Activated CD4-positive, alpha-beta T cell treated with anti-CD3 and anti-CD28 coated beads for 48 hours (primary cell): Measurements from ENCODE around the gene LY86.

ENCODE experiments used
- DNase-seq: peaks from one replicate; pipeline ENCODE4 v3.0.0-alpha.2; 2020

The LY86 gene

GRCh38 chr6:6623553-6623952 is 35.0 kb downstream of the LY86 start:
- DNase-seq: no peak

DNA sequence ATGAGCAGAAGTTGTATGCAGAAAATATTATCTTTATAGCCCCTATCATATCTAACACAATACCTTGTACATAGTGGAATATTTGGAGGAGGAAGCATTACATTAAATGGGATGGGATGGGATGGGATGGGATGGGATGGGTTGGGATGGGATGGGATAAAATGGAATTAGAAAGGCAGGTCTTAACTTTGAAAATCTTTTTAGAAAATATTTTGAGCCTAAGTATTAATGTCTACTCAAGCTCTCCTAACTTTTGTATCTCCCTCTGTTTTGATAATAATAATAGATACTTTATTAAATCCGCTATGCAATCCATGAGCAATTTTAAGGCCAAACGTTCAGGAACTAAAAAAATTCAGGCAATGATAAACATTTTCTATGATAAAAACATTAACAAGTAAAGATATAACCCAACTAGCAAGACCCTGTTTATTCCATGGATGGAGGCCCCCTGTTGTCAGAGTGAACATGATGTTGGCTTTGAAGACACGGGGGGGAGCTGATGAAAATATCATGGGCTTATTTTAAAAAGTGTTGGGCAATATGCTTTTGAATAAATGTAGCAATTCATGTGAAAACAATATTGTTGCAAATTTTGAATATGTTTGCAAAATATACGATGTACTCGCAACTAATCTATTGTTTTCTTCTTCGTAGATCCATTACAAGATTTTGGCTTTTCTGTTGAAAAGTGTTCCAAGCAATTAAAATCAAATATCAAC is 35.9 kb downstream of the LY86 start:
- DNase-seq: no peak

GRCh38 chr6:6626187-6626586 is 37.7 kb downstream of the LY86 start:
- no peak for DNase-seq

DNA sequence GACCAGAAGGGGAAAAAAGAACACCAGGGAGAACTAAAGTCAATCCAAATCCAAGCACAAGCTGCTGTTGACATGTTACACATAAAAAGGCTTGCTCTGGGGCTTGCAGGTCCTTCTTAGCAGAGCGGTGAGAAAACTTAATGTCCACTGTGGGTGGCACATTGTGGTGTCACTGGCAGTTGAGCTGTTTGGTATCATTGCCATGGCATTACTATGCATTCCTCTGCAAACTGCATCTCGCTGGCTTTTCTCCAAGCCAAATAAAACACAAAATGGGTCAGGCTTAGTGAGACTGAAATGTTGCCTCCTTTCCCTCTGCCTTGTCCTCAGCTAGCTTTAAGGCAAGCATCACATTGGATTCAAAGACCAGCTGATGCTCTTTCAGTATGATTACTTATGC is 40.9 kb downstream of the LY86 start:
- no peak for DNase-seq

- no peak for DNase-seq
Measured at GRCh38 chr6:6631053-6631452, 42.5 kb downstream of the LY86 start.

DNA sequence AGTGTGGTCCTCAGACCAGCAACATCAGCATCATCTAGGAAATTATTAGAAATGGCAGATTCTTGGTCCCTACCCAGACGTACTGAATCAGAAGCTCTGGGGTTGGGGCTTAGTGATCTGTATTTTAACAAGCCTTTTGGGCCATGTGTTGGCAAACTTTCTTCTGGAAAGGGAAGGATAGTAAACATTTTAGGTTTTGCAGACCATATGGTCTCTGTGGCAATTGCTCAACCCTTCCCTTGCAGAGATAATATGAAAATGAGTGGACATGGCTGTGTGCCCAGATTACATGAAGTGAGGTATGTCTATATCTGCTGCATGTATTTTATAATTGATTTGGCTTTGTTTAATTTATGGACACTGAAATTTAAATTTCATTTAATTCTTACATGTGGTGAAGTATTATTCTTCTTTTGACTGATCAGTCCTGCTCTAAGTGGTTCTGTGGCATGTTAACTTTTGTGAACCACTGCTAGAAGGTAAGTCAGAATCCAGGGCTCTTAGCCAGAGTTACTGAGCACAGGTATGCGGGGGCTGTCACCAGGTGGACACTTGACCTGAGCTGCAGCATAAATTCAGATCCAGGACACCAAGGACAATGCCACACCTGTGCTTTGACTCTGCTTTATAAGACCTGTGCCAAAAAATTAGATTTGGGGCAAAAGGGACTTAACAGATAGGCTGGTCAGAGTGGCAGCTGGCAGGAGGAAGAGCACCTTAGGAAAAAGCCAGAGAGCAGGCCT is 43.2 kb downstream of the LY86 start:
- no peak for DNase-seq

DNA sequence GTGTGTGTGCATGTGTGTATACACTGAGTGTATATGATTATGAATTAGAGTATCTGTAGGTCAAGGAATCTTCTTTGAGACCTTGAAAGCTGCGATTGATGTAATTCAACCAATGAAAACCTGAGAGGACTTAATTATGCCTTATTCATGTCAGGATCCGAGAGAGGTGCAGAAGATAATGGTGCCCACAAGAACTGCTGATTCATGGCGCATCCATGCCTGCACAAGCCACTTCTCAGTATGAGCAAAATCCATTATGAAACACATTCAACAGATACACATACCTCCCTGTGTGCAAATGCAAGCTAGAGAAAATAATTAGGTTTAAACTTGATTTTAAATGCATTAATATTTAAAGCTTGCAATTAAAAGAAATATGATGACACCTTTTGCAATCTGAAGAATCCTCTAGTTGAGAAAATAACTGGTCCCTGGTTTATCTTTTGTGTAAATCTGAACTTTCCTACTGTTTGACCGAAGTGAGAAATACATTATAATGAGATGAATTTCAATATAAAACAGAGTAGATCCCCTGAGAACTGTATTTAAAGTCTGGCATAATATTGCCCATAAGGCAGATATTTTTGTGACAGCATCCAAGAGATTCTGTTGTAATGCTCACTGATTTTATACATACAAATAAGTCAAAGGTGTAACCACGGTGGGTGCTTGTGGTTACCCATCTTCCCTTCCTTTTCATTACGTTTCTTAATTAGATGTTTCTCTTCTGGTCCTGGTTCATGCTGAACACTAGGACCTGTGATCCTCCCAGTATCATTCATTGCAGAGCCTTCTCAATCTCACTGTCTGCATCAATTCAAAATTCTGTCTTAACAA is 45.6 kb downstream of the LY86 start:
- DNase-seq: no peak

GRCh38 chr6:6634735-6635075 is 46.2 kb downstream of the LY86 start:
- DNase-seq: no peak

DNA sequence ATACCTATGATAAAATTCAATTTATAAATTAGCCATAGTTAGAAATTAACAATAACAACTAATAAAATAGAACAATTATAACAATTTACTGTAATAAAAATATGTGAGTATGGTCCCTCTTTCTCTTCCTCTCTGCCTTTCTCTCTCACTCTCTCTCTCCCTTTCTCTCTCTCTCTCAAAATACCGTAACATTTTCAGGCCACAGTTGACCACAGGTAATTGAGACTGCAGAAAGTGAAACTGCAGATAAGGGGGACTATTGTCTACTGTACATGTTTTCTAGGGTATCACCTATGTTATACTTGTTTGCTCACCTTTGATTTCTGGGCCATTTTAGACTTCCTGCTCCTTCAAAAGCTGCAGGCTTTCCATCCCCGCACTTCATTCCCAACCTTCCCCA is 46.8 kb downstream of the LY86 start:
- no peak for DNase-seq

DNA sequence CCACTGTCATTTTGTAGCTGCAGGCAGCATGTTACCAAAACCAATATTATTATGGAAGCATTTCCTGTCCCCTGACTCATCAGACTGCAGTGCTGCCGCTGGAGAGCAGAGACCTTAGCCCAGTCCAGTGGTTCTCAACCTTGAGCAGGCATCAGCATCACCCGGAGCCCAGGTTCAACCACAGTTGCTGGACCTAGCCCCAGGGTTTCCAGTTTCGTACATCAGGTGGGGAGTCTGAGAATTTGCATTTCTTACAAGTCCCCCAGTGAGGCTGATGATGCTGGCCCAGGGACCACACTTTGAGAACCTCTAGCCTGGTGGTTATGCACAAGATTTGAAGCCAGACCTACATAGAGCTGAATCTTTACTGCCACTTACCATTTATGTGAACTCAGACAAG is 47.3 kb downstream of the LY86 start:
- DNase-seq: no peak

DNA sequence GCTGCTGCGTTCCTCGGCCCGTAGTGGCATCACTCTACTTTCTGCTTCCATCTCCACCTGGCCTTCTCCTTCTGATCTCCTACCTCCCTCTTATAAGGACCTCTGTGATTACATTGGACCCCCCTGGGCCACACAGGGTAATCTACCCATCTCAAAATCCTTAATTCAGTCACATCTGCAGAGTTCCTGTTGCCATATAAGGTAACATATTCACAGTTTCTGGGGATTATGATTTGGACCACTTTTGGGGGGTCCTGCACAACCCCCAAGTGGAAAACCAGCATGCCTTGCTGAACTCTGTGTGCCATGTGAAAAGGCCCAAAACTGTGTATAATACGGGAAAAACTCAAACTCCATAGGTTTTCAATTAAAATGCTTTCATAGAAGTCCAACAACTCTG is 51.1 kb downstream of the LY86 start:
- no peak for DNase-seq

DNA sequence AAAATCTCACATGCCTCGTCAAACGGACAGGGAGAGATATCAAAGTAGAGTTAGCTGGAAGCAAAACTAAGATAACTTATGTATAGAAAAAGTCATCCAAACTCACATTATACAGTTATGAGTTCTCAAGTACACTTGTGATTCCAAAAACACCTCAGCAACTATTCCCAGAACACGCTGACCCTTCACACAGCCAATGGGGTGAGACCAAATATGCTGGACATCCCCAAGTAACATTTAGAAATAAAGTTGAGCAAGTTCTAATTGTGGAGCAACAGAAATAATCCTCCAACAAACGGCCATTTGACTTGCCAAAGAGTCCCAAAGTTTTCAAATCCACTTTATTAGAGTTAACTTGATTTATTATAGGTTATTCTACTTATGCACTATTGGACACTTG is 52.4 kb downstream of the LY86 start:
- DNase-seq: no peak

DNA sequence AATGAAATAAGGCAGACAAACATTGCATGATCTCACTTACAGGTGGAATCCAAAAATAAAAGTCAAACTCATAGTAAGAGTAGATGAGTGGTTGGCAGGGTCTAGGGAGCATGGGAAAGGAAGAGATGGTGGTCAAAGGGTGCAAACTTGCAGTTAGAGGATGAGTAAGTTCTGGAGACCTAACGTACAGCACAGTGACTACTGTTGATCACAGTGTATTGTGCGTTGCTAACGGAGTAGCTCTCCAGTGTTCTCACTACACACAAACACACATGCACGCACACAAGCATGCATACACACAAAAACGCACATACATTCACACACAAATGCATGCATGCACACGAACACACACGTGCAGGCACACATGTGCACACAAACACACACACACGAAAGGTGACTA is 54.9 kb downstream of the LY86 start:
- DNase-seq: no peak

- DNase-seq: no peak
Measured at GRCh38 chr6:6645261-6645917, 56.9 kb downstream of the LY86 start.

GRCh38 chr6:6646384-6646783 is 57.9 kb downstream of the LY86 start:
- DNase-seq: no peak

GRCh38 chr6:6646859-6647258 is 58.3 kb downstream of the LY86 start:
- no peak for DNase-seq

DNA sequence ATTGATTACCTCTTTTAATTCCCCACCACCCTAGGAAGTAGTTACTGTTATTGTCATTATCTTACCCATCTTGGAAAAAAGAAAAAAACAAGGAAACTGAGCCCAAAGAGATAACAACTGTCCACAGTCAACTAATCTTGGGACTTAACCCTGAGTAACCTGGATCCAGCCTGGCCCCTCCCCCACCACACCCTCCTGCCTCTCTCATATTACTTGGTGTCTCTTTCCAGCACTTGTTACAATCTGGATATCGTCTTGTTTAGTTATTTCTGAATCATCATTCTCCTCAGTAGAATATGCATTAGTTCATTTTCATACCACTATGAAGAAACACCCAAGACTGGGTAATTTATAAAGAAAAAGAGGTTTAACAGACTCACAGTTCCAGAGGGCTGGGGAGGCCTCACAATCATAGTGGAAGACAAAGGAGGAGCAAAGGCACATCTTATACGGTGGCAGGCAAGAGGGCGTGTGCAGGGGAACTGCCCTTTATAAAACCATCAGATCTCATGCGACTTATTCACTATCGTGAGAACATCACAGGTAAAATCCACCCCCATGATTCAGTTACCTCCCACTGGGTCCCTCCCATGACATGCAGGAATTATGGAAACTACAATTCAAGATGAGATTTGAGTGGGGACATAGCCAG is 60.3 kb downstream of the LY86 start:
- DNase-seq: no peak

DNA sequence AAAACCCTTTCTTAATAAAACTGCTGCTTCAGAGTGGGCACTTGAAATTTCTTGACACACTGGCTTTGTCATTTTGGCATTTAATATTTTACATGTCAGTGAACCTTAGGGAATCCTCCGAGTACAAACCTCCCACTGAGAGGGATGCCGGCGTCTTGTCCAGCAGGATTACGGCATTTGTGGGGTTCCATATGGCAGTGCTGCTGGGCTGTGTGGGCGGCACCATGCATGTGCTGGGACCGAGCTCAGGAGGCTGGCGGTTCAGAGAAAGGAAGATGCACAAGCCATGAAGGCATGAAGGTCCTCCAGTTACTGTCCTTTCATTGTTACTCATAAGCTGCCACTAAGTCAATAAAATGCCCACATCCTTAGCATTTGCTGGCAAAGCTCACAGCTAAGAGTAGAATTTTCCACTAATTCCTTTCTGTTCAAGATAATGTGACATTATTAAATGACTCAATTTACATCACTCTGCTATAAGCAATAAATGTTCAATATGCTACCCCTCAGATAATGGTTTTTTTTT is 61.4 kb downstream of the LY86 start:
- no peak for DNase-seq

GRCh38 chr6:6650839-6651238 is 62.3 kb downstream of the LY86 start:
- no peak for DNase-seq

DNA sequence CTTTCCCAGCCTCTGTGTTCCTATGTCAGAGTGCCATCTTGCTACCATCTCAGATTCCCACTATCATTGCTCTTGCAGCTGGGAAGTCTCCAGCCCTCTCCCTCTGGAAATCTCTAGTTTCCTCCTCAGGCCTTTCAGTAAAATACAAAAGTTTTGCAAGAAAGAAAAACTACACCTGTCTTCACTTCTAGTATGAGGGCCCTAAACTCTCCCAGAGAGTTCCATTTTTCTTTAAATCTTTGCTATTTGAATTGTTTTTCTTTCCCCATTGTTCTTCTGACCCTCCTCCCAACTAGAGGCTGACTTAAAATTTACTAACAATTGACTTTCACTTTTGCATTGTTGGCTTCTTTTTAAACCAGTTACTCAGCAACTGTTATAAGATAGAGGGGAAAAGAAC is 62.8 kb downstream of the LY86 start:
- DNase-seq: no peak

DNA sequence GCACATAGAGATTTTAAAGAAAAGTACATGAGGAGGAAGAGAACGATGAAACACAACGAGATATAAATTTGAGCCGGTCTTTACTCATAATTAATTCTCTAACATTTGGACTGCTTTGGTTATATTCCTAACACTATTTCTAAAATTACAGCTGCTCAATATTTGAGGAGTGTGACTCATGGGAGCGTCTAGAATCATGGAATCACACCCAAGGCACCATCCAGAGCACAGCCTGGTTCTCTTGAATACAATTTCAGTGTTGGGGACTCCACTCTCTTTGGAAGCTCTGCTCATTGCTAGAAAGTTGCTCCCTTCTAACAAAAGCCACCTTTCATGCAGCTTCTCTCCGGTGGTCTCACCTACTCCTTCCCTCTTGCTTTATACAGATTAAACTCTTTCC is 64.4 kb downstream of the LY86 start:
- no peak for DNase-seq
